Astrocyte (in vitro differentiated cells and primary cell): ENCODE results near the gene AKAP8.

Source experiments
- EZH2 ChIP-seq: IDR thresholded peaks from 2 replicates; pipeline ENCODE4 v1.6.1; 2012; ENCODE audit warnings: mild to moderate bottlenecking, low read length, inconsistent platforms; ENCODE audit not compliant: insufficient read depth
- TF ChIP-seq, protein P1 (sequence below): IDR thresholded peaks from 2 replicates; pipeline ENCODE4 v1.5.1; 2011; ENCODE audit warnings: low read depth, mild to moderate bottlenecking, inconsistent platforms, low read length, moderate library complexity; ENCODE audit not compliant: insufficient read depth

- TF ChIP-seq, protein P1, sequence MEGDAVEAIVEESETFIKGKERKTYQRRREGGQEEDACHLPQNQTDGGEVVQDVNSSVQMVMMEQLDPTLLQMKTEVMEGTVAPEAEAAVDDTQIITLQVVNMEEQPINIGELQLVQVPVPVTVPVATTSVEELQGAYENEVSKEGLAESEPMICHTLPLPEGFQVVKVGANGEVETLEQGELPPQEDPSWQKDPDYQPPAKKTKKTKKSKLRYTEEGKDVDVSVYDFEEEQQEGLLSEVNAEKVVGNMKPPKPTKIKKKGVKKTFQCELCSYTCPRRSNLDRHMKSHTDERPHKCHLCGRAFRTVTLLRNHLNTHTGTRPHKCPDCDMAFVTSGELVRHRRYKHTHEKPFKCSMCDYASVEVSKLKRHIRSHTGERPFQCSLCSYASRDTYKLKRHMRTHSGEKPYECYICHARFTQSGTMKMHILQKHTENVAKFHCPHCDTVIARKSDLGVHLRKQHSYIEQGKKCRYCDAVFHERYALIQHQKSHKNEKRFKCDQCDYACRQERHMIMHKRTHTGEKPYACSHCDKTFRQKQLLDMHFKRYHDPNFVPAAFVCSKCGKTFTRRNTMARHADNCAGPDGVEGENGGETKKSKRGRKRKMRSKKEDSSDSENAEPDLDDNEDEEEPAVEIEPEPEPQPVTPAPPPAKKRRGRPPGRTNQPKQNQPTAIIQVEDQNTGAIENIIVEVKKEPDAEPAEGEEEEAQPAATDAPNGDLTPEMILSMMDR: no peak
- TF ChIP-seq EZH2: no peak
Measured at GRCh38 chr19:15397236-15397635, 17.6 kb upstream of the AKAP8 start.
